HG03060 (cell line): Measurements from ENCODE around the gene CCDC191.

Experiments used
- ATAC-seq: cut with Tn5 transposase; IDR thresholded peaks from one replicate; pipeline ENCODE4 v1.9.1; 2021; ENCODE audit warnings: low read depth, moderate number of reproducible peaks; ENCODE audit not compliant: unreplicated experiment

CCDC191 gene

GRCh38 chr3:113966172-113966571 lies 90.2 kb downstream of the CCDC191 start:
- no peak for ATAC-seq

GRCh38 chr3:113963879-113964278 lies 92.4 kb downstream of the CCDC191 start:
- no peak for ATAC-seq

GRCh38 chr3:113954091-113954685 lies 102.1 kb downstream of the CCDC191 start:
- no peak for ATAC-seq

GRCh38 chr3:113953677-113954076 lies 102.6 kb downstream of the CCDC191 start:
- no peak for ATAC-seq

- ATAC-seq = no peak
These were observed 103.4 kb downstream of the CCDC191 start for GRCh38 chr3:113952921-113953320.

GRCh38 chr3:113948015-113948917 lies 108.1 kb downstream of the CCDC191 start:
- no peak for ATAC-seq

- ATAC-seq = no peak
These were observed 108.8 kb downstream of the CCDC191 start, which contains the start of gene ZDHHC23 for GRCh38 chr3:113947372-113948014. Gene ZDHHC23, plus strand, starts transcription at chr3:113948013. Its CDS starts 790 bp downstream, at chr3:113948803.

GRCh38 chr3:113946831-113947230 lies 109.5 kb downstream of the CCDC191 start:
- ATAC-seq = no peak

GRCh38 chr3:113927556-113927955 lies 128.8 kb downstream of the CCDC191 start:
- no peak for ATAC-seq

GRCh38 chr3:113914646-113915045 lies 141.7 kb downstream of the CCDC191 start:
- ATAC-seq = no peak
